ENCODE measurements around the gene KLHDC4. TPM values are rescaled to one million over a fixed set of nuclear protein-coding genes. Genes with fewer than 3 reads are reported as not detected.

The KLHDC4 gene
- total RNA-seq, 4 donors from 2014 or later: 17.0 to 51.6 (median 23.2) TPM

DNA sequence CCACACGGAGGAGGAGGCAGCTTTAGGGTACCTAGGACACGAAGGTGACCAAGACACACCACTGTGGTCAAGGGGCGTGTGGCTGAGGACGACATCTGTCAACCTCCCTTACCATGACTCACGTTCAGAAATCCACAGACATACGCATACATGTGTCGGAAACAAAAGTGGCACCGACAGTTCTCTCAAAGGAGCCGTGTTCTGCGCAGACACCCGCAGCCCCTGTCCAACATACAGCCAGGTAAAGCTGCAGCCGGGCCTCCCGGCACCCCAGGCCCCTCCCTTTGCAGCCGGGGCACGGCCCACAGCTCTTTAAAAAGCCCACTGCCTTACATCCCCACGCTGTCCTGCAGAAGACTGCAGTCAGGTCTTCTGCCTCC lies 40.5 kb upstream of the KLHDC4 start:
- no peak for TF ChIP-seq CTCF (IDR thresholded peaks at IDR 0.05; ENCODE audit: low read depth)

DNA sequence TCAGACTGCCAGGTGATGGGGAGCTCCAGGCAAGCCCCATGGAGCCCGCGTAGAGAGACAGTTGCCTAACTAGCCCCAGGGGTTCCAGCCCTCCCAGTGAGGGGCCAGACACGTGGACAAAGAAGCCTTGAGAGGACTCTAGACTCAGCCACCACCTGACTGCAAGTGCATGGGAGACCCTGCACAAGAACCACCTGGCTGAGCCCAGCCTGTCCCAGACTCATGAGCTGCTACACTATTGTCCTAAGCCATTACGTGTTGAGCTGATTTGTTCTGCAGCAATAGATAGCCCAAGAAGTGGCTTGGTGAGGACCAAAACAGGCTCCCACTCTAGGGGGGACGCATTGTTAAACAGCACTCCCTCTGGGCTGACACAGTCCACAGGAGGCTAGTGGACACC lies 37.6 kb upstream of the KLHDC4 start:
- TF ChIP-seq CTCF (IDR thresholded peaks at IDR 0.05; ENCODE audit: low read depth): no peak

GRCh38 chr16:87802670-87803069 lies 36.9 kb upstream of the KLHDC4 start:
- no peak for TF ChIP-seq CTCF (IDR thresholded peaks at IDR 0.05; ENCODE audit: low read depth)

- TF ChIP-seq CTCF (IDR thresholded peaks at IDR 0.05; ENCODE audit: low read depth): no peak
These were observed 36.0 kb upstream of the KLHDC4 start for GRCh38 chr16:87801679-87802259.

- TF ChIP-seq CTCF (IDR thresholded peaks at IDR 0.05; ENCODE audit: low read depth): no peak
These were observed 34.7 kb upstream of the KLHDC4 start for GRCh38 chr16:87800497-87800896.

DNA sequence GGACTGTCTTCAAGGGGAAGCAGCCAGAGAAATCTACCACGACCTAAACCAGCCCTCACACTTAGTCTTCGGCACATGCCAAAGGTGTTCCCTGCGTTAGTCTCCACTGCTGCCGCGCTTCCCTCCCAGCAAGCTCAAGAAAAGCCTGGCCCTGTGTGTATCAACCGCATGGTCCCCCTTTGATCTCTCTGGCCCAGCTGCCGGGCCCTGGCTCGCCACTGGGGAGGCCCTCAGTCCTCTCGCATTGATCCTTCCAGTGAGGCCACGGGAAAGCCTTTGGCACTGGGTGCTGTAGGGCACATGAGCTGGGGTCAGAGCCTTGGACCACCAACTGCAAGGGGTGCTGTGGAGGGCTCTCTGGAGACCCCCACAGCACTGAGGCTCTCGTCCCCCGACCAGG lies 29.6 kb upstream of the KLHDC4 start:
- no peak for TF ChIP-seq CTCF (IDR thresholded peaks at IDR 0.05; ENCODE audit: low read depth)

DNA sequence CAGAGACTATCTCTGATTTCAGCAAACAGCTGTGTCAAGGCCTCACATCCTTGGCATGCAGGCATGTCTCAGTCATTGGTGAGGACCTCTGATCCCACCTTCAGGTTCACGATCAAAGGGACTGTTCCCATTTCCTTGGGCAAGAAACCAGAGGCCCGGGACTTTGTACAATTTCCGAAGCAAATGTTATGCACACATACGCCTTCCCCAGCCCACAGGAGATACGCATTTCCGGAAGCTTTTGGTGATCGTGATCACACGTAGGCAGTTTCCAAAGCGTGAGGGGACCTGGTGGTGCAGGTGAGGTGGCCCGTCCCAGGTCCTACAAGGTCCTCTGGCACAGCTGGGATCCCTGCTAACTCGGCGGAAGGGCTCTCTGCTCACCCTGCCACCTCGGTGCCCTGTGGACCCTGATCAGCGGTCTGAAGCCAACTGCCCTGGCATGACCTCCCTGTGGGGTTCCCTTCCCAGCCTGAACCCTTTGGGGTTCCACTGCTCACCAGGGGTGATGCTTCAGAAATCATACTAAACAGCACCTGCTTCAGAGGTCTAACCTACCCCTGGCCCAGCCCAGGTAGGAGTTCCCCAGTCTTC lies 28.8 kb upstream of the KLHDC4 start:
- no peak for TF ChIP-seq CTCF (IDR thresholded peaks at IDR 0.05; ENCODE audit: low read depth)

Measured in subcutaneous adipose tissue (tissue), 4 donors.